GM19463 (cell line): ENCODE data around the gene MOBP.

ENCODE experiments used
- ATAC-seq: cut with Tn5 transposase; IDR thresholded peaks from one replicate; pipeline ENCODE4 v1.9.1; 2021; ENCODE audit warnings: mild to moderate bottlenecking, moderate library complexity; ENCODE audit not compliant: unreplicated experiment

The MOBP gene

GRCh38 chr3:39533226-39533625, 65.7 kb downstream of the MOBP start:
- no peak for ATAC-seq

GRCh38 chr3:39540162-39540921, 72.9 kb downstream of the MOBP start:
- no peak for ATAC-seq

- ATAC-seq = no peak
These were observed 74.0 kb downstream of the MOBP start for GRCh38 chr3:39541442-39541841.

- no peak for ATAC-seq
These were observed 74.4 kb downstream of the MOBP start for GRCh38 chr3:39541917-39542329.

GRCh38 chr3:39542588-39542988, 75.1 kb downstream of the MOBP start:
- no peak for ATAC-seq

- ATAC-seq = no peak
These were observed 80.8 kb downstream of the MOBP start for GRCh38 chr3:39548282-39548681.

- ATAC-seq = no peak
These were observed 83.0 kb downstream of the MOBP start for GRCh38 chr3:39550354-39551051.
